GM21526 (cell line): Measurements from ENCODE around the gene SEMA5B.

Experiments used
- ATAC-seq: cut with Tn5 transposase; IDR thresholded peaks from one replicate; pipeline ENCODE4 v1.9.1; 2021; ENCODE audit warnings: moderate library complexity; ENCODE audit not compliant: unreplicated experiment, low FRiP score

The SEMA5B gene

DNA sequence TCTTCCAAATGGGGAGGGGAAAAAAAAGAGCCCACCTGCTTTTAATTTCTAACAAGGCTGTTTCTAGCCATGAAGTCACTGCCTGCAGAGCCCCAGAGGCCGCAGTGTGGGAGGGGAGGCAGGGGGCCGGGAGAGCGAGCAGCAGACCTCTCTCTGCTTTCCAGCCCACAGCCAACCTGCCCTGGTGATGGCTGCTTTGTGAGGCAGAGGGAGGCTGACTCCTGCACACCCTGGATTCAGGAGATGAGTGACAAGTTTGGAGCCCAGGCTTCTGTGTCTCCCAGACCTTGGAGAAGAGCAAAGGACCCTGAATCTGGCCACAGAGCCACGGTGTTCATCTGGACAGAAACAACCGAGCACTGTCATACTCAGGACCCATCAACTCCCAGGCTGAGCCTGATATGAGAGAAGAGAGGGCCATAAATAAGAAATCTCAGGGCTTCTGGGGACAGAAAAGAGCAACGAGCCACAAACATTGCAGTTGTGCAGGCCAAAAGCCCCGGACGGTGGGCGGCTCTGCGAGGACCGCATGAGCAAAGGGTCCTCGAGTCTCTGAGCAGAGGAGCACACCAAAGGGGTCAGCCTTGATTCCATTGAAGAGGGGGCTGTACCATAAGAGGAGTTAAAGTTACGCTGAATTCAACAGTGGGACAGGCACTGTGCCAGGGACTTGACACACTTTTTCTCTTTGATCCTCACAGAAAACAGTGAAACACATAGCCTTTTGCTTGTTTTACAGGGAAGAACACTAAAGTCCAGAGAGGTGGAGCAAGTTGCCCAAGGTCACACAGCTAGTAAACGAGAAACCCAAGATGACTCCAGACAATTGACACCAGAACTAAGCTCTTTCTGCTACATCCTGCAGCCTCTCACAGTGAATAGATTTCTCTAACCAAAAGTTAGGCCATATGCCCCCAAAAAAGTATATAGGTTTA lies 97.2 kb downstream of the SEMA5B start:
- ATAC-seq: no peak

DNA sequence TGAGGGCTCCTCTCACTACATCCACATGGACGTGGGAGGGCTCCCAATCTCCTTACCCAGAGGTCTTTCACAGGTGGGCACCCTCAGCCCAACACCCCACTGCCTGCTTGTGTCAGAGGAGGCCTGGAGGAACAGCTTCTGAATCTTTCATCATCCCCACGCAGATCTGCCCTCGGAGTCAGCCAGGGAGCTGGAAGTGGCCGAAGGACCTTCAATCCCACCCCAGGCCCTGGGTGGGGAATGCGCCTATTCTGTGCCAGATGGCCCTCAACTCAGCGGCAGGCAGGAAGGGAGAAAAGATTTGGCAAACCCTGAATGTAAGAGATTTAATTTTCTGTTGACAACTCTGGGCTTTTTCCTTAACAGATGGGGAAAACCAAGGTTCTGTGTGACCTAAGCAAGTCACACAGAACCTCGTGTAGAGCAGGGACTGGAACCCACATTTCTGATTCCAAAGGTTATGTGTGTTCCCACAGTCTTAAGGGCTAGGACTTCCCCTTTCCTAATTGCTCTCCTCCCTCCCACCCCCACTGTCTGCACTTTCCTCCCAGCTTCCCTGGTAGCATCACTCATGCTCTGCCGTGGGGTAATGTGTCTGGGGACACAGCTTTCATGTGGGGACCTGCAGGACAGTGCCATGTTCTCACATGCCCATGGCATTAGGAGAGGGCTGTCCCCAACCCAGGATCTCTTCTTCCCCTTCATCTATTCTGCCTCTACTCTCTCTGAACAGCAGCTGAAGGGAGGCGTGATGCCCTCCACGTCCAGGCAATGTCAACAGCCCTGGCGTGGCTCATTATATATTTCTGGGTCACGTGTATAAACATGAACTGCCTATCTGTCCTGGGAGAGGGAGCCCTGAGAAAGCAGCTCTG lies 98.1 kb downstream of the SEMA5B start:
- ATAC-seq: no peak

DNA sequence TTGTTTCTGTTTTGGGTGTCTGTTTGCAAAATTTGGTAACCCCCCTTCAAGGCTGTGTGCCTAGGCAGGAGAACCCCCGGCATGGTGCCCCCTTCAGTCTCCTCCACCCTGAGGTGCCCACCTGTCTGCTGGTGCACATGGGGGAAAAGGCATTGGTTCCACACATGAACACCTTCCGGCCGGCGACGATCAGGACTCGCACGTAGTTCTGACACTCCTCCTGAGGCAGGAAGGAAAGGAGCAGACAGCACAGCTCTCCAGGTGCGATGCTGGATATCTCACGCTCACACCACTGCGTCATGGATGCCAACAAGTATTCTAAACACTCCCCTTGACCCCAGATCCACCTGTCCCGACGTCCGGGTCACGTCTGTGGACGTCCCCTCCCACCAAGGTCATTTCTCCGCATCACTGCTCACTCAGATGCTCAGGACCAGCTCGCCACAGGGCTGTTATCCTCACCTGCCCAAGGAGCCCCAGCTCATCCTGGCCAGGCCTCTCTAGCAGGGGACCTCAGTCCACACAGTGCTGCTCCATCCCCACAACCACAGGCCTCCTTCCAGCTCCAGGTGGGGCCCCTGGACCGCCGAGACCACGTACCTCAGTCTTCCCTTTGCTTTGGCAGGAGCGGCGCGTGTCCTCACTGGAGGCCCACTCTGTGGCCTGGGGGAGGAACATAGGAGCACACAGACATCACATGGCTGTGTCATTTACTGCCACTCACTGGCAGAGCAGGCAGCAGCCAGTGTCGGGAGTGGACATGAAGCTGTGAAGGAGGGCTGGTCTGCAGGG lies 99.0 kb downstream of the SEMA5B start:
- ATAC-seq: no peak

GRCh38 chr3:122927726-122928125 lies 99.8 kb downstream of the SEMA5B start:
- no peak for ATAC-seq

DNA sequence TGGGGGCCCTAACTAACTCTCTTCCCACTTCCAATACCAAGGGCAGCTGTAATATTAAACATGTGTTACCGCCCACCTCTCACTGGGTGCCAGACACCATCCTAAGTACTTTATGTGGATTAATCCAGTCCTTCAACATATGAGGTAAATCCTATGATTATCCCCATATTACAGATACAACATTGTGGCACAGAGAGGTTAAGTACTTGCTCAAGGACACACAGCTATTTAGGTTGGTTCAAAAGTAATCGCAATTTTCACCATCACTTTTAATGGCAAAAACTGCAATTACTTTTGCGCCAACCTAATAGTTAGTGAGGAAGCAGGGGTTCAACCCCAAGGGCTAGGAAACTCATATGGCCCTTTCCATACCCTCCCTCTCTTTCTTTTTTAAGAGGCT lies 100.8 kb downstream of the SEMA5B start:
- no peak for ATAC-seq

DNA sequence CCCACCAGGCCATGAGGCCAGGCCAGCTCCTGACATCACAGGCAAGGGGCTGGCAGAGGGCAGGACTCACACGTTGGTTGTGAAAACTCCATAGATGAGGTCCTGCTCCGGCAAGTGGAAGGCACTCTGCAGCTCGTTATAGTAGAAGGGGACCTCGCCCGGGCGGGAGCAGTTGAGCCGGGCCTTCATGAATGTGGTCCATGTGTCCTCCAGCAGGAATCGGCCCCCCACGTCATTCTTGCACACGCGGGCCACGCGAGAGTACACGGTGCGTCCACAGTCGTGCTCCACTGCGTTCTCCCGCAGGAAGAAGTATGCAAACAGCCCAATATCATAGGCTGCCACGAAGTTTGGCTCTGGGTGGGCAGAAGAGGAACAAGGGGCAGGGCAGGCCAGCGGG lies 101.2 kb downstream of the SEMA5B start:
- ATAC-seq: no peak

DNA sequence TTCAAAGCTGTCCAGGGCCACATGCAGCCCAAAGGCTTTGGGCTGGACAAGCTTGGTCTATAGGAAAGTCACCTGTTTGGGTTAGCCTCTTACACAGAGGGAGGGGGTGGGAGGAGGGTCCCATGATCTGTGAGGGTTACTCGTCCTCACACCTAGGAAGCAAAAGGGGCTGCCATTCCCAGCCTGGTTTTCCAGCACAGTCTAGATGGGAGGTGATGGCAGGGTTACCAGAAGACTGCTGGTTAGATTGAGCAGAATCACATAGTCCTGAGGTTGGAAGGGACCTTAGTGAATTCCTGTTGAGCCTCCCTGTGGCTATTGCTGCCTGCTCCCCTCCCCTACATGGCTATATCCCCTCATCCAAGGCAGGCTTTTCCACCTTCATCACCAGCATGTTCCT lies 101.8 kb downstream of the SEMA5B start:
- no peak for ATAC-seq

DNA sequence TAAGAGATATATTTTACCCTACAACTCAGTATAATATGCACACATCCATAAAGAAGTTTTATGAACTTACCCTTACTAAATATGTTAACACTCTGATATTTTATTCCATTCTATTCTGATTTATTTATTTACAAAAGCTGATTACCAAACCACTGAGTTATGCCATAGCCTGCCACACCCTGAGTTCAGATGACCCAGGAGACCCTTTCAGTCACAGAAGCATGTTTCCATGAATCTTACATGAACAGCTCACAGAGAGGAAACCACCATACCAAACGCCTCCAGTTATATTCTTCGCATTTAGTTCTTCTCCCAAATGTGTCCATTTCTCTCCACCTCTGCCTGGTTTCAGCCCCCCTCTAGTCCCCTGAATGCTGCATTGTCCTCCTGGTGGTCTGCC lies 103.5 kb downstream of the SEMA5B start:
- no peak for ATAC-seq

DNA sequence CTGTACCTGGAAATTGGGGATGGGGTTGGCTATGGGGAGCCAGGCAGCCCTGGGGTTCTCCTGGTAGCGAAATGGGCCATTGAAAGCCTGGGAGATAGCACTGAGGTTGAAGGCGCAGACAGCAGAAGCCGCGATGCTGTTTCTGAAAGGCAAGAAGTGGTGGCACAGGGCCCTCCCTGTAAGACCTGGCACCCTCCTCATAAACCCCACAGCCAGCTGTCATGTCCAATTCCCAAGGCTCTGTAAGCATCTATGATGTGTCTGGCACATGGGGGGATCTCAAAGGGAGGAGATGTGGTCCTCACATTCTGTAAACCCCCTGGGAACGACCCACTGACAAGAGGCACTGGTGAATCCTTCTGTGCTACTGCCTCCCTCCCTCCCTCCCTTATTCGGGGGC lies 104.0 kb downstream of the SEMA5B start:
- ATAC-seq: no peak

DNA sequence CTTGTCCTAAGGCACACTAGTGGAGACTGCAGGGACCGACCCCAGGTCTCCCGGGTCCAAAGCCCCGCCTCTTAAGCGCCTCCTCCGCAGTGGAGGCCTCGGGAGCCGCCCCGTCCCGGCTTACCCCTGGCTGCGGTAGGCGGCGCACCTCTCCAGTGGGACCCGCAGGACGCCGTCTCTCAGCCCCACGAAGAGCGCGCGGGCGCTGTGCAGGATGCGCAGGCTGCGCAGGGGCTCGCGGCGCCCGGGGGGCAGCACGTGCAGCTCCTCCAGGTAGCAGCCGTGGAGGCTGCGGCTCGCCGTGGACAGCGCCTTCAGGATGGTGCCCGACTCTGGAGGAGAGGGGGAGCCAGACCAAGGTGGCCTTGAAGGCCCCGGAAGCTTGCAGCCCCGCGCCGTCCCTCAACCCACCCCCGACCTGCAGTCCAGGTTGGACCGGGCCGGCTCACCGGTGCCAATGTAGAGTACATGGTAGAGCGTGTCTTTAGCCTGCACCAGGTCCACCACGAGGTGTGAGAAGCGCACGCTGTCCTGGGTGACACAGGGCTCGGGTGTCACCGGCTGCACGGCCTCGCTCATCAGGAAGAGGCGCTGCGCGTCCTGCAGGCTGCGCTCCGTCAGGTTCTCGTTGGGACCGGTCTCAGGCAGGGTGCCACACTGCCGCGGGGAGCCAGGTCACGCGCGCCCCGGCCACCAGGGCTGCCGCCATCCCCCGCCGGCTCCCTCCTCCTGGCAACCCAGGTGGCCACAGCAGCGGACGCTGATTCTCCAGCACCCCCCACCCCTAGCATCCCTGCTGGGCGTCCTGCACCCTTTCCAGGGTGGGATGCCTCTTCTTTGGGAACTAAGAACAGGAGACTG lies 105.5 kb downstream of the SEMA5B start:
- ATAC-seq: no peak

GRCh38 chr3:122920986-122921385 lies 106.6 kb downstream of the SEMA5B start:
- no peak for ATAC-seq

DNA sequence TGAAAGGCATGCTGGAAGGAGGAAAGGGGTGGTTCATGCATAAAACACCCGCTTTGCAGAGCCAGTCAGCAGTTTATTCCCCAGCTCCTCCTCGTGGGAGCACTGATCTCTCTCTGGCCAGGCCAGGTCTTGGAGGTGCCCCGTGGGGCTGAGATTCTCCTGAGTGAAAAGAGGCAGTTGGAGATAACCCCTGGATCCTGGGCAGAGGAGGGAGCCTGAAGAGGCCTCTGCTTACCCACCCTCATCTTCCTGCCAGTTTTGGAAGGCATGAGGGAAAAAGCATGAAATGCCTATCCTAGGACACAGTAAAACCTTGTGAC lies 108.3 kb downstream of the SEMA5B start:
- no peak for ATAC-seq

DNA sequence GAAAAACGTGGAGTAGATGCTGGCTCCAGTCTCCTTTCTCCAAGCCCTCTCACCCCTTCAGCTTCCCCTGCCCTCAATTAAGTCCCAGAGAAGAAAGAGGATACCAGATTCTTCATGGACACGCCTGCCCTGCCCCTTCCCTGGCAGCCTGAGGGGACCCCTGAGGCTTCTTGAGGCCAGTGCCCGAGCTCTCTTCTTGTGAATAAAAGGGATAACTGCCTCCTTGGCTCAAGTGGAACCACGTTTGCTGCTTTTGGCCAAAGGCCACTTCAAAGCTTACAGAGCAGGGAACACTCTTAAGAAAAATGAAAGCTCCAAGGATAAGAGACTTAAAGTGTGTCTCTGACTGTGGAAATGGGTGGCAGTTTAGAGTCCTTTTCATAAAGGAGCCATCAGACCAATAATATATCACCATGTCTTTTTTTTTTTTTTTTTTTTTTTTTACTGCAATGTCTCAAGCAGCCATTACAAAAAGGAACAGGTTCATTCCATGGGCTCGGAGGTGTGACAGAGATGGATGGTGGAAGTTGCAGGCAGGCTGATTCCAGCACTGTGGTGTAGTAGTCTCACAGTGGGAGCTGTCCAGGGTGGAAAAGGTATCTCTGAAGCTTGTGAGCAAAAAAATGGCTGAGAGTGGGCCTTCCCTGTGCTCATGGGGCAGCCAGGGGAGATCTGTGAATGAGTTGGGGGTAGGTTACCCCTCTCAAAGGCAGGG lies 108.8 kb downstream of the SEMA5B start:
- no peak for ATAC-seq

GRCh38 chr3:122917412-122917811 lies 110.2 kb downstream of the SEMA5B start:
- ATAC-seq: no peak

DNA sequence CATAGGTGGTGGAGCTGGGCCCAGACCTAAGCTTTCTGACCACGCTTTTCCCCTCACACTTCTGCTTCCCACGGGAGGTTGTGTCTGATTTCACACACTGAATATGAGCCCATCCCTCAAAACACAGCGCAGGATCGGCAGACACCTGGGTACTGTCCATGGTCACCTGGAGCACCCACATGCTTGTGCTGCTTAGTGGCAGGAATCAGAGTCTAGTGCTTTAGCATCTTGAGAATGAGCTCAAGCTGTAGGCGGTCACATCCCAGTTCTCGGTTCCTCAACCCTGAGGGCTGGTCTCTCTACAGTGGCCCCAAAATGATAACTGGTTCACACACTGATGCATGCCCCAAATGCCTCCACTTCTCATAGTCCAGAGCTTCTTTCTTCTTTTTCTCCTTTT lies 111.0 kb downstream of the SEMA5B start:
- ATAC-seq: no peak

DNA sequence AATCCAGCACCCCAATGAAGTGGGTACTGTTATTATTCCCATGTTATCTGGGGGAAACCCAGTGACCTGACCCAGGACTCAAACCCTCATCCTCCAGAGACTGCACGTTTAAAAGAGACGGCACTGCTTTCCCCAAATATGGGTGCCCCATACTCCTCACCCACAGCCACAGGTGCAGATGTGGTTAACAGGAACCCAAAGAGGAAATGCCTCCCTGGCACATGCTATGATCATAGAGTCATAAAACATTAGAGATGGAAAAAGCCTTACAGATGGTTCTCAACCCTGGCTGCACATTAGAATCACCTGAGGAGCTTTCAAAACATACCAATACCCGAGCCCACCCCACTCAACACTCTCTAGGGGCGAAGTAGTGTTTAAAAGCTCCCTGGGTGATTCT lies 111.5 kb downstream of the SEMA5B start:
- no peak for ATAC-seq

GRCh38 chr3:122915300-122916055 lies 112.1 kb downstream of the SEMA5B start:
- ATAC-seq: no peak

DNA sequence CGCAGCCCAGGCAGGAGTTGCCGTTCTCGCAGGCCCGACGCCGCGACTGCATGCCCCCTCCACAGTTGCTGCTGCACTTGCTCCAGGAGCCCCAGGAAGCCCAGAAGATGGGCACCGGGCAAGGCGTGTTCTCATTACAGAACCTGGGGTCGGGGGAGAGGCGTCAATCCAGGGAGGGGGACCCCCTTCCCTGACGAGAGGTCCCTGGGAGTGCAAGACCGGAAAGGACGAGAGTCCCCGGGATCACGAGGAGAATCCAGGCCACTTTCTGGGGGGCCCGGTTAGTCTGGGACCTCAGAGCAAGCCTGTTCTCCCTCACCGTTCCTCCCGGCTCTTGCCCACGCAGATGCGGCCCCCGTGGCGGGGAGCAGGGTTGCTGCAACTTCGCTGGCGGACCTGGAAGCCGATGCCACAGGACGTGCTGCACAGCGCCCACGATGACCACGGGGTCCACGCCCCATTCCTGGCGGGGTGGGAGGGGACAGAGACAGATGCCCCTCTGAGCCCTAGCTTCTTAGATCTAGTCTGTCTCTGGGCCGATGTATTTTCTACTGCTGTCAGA lies 113.9 kb downstream of the SEMA5B start:
- no peak for ATAC-seq
